ENCODE results near the gene EGR1. TPM values are rescaled to one million over a fixed set of nuclear protein-coding genes. Genes with fewer than 3 reads are reported as not detected.

EGR1 gene
- total and polyA plus RNA-seq, 12 donors: 4.3 to 221 (median 51.4) TPM

- H3K36me3 ChIP-seq (replicated peaks in 1 of 2): no peaks in the 10 kb centered on the region
- 82 to 92% (median 84%) methylated on average over 12 to 13 of the region's 13 CpGs for WGBS, 4 donors
- no peak for TF ChIP-seq CTCF (IDR thresholded peaks at IDR 0.05)
- no peak for TF ChIP-seq POLR2A (IDR thresholded peaks at IDR 0.05)
- no peak overlapping the region for H3K4me3 ChIP-seq
- H3K27me3 ChIP-seq: no peaks in the 10 kb centered on the region
- H3K9me3 ChIP-seq (replicated peaks in 1 of 3): no peaks in the 10 kb centered on the region
- no peak for DNase-seq
- peaks cover 0 to 11% of the 10 kb centered on the region in 2 donors for H3K4me1 ChIP-seq (replicated peaks in 1 of 2)
- intact Hi-C loops (cut with DNase I): loop anchor here in 1 of 2 donors (5.0 kb wide), 1 partner anchor 94 kb away; no protein-coding TSS in a partner anchor
- no peak overlapping the region for H3K27ac ChIP-seq
These were observed 11.7 kb upstream of the EGR1 start for GRCh38 chr5:138453590-138453989.

GRCh38 chr5:138454121-138454520 lies 11.2 kb upstream of the EGR1 start:
- no peak overlapping the region for H3K27ac ChIP-seq
- H3K36me3 ChIP-seq (replicated peaks in 1 of 2): no peaks in the 10 kb centered on the region
- no peak for TF ChIP-seq POLR2A (IDR thresholded peaks at IDR 0.05)
- TF ChIP-seq CTCF (IDR thresholded peaks at IDR 0.05): no peak
- intact Hi-C loops (cut with DNase I): loop anchor here in 1 of 2 donors (2.0 to 5.0 kb wide), 2 partner anchors 51 to 93 kb away; no protein-coding TSS in a partner anchor
- no peaks in the 10 kb centered on the region for H3K27me3 ChIP-seq
- no peak overlapping the region for H3K4me3 ChIP-seq
- WGBS, 4 donors: 61 to 87% (median 69%) methylated on average over 4 to 8 of the region's 8 CpGs
- peaks cover 0 to 13% of the 10 kb centered on the region in 2 donors for H3K4me1 ChIP-seq (replicated peaks in 1 of 2)
- H3K9me3 ChIP-seq (replicated peaks in 1 of 3): no peaks in the 10 kb centered on the region
- DNase-seq: no peak

- TF ChIP-seq POLR2A (IDR thresholded peaks at IDR 0.05) (no peak), CTCF (IDR thresholded peaks at IDR 0.05) (no peak)
- Histone ChIP-seq H3K27ac (no peak overlapping the region), H3K4me3 (no peak overlapping the region), H3K27me3 (no peaks in the 10 kb centered on the region), H3K4me1 (replicated peaks in 1 of 2) (peaks cover 0 to 9% of the 10 kb centered on the region in 2 donors), H3K36me3 (replicated peaks in 1 of 2) (no peaks in the 10 kb centered on the region), H3K9me3 (replicated peaks in 1 of 3) (no peaks in the 10 kb centered on the region)
- no peak for DNase-seq
- 81 to 87% (median 84%) methylated on average over 11 of the region's 11 CpGs for WGBS, 4 donors
- intact Hi-C loops (cut with DNase I): loop anchor here (2.0 to 5.0 kb wide), 3 partner anchors 47 to 87 kb away; partner anchors contain the start of gene ETF1 (in 1 of the 2)
These were observed 9.9 kb upstream of the EGR1 start for GRCh38 chr5:138455232-138455930.

- Histone ChIP-seq H3K27ac (no peak overlapping the region), H3K4me3 (no peak overlapping the region), H3K9me3 (replicated peaks in 1 of 3) (no peaks in the 10 kb centered on the region), H3K27me3 (no peaks in the 10 kb centered on the region), H3K4me1 (replicated peaks in 1 of 2) (peaks cover 0 to 9% of the 10 kb centered on the region in 2 donors), H3K36me3 (replicated peaks in 1 of 2) (no peaks in the 10 kb centered on the region)
- WGBS, 4 donors: 67 to 75% (median 71%) methylated on average over 12 of the region's 12 CpGs
- intact Hi-C loops (cut with DNase I): loop anchor here in 1 of 2 donors (5.0 kb wide), 2 partner anchors 45 to 85 kb away; partner anchors contain the start of gene ETF1
- TF ChIP-seq CTCF (IDR thresholded peaks at IDR 0.05): no peak
- TF ChIP-seq POLR2A (IDR thresholded peaks at IDR 0.05): no peak
- no peak for DNase-seq
These were observed 7.6 kb upstream of the EGR1 start for GRCh38 chr5:138457531-138458275.

Measured in adrenal gland (tissue), 12 donors.